ENCODE data around the gene CRELD1. TPM values are rescaled to one million over a fixed set of nuclear protein-coding genes. Genes with fewer than 3 reads are reported as not detected.

The CRELD1 gene
- total and polyA plus RNA-seq, 9 of the 15 experiments (the other 6 are each of a cell fraction or from before 2014, with no cell fraction given), result 3.3 to 25.8 (median 16.5) TPM

DNA sequence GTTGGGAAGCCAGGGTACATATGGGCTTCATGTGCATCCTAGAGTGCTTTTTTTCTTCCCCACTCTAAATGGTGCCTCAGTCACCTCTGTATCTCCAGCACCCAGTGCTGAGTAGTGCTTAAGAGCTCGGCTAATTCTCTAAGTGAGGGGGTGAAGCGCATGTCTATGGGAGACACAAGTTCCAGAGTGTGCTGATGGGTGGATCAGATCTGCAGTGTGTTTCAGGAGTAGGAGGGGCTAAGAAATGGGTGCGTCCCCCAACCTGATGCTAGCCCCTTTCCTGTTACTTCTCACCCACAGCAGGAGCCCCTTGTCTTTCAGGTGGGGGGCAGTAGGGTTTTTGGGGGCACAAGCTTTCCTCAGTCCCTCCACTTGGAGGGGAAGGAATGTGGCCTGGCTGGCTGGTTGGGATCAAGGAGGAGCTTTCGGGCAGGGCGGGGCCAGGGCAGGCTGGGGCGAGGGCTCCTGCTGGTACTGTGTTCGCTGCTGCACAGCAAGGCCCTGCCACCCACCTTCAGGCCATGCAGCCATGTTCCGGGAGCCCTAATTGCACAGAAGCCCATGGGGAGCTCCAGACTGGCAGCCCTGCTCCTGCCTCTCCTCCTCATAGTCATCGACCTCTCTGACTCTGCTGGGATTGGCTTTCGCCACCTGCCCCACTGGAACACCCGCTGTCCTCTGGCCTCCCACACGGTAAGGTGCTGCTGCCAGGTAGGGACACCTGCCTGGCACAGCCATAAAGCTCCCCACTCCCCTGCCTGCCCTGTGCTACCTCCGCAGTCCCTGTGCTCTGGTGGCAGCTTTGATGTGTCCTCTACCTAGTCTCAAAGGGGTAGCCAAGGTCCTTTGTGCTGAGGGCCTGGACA lies 31.0 kb upstream of the CRELD1 start, which contains the start of gene IL17RE:
Gene IL17RE, plus strand, starts transcription at position 477 of the 866 bp plus-strand sequence. Its CDS starts 85 bp downstream, at position 562.
- POLR2A ChIA-PET, result interaction anchor here (0.6 to 5.8 kb wide), 7 partner anchors 9 to 49 kb away, joined by 3 to 33 read pairs (median 7); partner anchors contain the start of genes CRELD1 and JAGN1
- Histone ChIP-seq H3K4me1 (replicated peaks in 1 of 2; ENCODE audit: control insufficient read depth in 2 of 2, insufficient read depth in 2 of 2, low read length in 2 of 2) (peaks cover 36 to 39% of the 10 kb centered on the region in 2 experiments), H3K9ac (ENCODE audit: insufficient read depth in 1 of 2, low read depth in 2 of 2, low read length in 2 of 2) (peak within 1 kb of the TSS; percentile 45 to 86; a peak in 3 of 4 replicates), H2AFZ (ENCODE audit: low read depth, low read length) (peak within 1 kb of the TSS; percentile 97), H3K27ac (ENCODE audit: extremely low read depth, low read depth, low read length) (peak within 1 kb of the TSS; percentile 39; the same call in 1 of the 3 replicates), H3K79me2 (ENCODE audit: control insufficient read depth, insufficient read depth, low read length) (no peaks in the 10 kb centered on the region), H4K20me1 (replicated peaks; ENCODE audit: control insufficient read depth, insufficient read depth, low read length) (no peaks in the 10 kb centered on the region), H3K9me3 (replicated peaks; ENCODE audit: control insufficient read depth, insufficient read depth, low read depth, low read length) (no peaks in the 10 kb centered on the region), H3K4me2 (ENCODE audit: insufficient read depth, low read length) (peak within 1 kb of the TSS; percentile 67), H3K9me1 (ENCODE audit: control insufficient read depth, insufficient read depth, low read length) (no peaks in the 10 kb centered on the region), H3K4me3 (no peak within 1 kb of the TSS), H3K27me3 (ENCODE audit: control insufficient read depth in 2 of 2, insufficient read depth in 2 of 2, low read length in 2 of 2) (no peaks in the 10 kb centered on the region), H3K36me3 (ENCODE audit: control insufficient read depth, insufficient read depth, low read length) (no peaks in the 10 kb centered on the region)
- no TSS peak for BruUV-seq (replicated peaks)
- 47% methylated on average over 13 of the region's 13 CpGs for WGBS (ENCODE audit: insufficient coverage, low coverage, missing lambda C conversion rate)
- DNase-seq (ENCODE audit: extremely low read depth in 1 of 4, low spot score in 3 of 4) (peak; percentile 63 to 67 (median 64)), FAIRE-seq (peak; percentile 56), ATAC-seq (peak; percentile 68)
- in situ Hi-C loops (cut with MboI), result no loop called here
- intact Hi-C loops (cut with micrococcal nuclease), result no loop called here
- CTCF ChIA-PET (ENCODE audit: low intra/inter-chr PET ratio), result no interaction called here
- TF ChIP-seq, protein P1, sequence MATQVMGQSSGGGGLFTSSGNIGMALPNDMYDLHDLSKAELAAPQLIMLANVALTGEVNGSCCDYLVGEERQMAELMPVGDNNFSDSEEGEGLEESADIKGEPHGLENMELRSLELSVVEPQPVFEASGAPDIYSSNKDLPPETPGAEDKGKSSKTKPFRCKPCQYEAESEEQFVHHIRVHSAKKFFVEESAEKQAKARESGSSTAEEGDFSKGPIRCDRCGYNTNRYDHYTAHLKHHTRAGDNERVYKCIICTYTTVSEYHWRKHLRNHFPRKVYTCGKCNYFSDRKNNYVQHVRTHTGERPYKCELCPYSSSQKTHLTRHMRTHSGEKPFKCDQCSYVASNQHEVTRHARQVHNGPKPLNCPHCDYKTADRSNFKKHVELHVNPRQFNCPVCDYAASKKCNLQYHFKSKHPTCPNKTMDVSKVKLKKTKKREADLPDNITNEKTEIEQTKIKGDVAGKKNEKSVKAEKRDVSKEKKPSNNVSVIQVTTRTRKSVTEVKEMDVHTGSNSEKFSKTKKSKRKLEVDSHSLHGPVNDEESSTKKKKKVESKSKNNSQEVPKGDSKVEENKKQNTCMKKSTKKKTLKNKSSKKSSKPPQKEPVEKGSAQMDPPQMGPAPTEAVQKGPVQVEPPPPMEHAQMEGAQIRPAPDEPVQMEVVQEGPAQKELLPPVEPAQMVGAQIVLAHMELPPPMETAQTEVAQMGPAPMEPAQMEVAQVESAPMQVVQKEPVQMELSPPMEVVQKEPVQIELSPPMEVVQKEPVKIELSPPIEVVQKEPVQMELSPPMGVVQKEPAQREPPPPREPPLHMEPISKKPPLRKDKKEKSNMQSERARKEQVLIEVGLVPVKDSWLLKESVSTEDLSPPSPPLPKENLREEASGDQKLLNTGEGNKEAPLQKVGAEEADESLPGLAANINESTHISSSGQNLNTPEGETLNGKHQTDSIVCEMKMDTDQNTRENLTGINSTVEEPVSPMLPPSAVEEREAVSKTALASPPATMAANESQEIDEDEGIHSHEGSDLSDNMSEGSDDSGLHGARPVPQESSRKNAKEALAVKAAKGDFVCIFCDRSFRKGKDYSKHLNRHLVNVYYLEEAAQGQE (IDR thresholded peaks at IDR 0.05; ENCODE audit: borderline replicate concordance), result no peak
- TF ChIP-seq, protein P1 (CRISPR knock-in tag; IDR thresholded peaks at IDR 0.05; ENCODE audit: low read depth), result no peak
- no peak for TF ChIP-seq ZKSCAN3 (CRISPR knock-in tag; IDR thresholded peaks at IDR 0.05)
